Esophagus squamous epithelium (tissue), 4 donors: ENCODE measurements around the gene IQSEC1.

Experiments
- CTCF ChIP-seq, 6 experiments: fragments of 450-650 bp in 4 of 6; fragments of 200-600 bp in 2 of 6; sonication (generic) in 2 of 6; IDR thresholded peaks; one replicate each; pipeline ENCODE4 v1.5.1; 2016 to 2019; ENCODE audit warnings: antibody characterized with exemption in 6 of 6, mild to moderate bottlenecking in 4 of 6, moderate library complexity in 4 of 6
- POLR2A ChIP-seq, 4 donors: fragments of 450-650 bp; IDR thresholded peaks; one replicate each; pipeline ENCODE4 v1.6.1; 2017; ENCODE audit warnings: antibody characterized with exemption in 4 of 4, mild to moderate bottlenecking in 4 of 4, moderate library complexity in 3 of 4

GRCh38 chr3:13009946-13010315 lies 63.3 kb downstream of the IQSEC1 start:
- TF ChIP-seq CTCF (IDR thresholded peaks at IDR 0.05) (no peak), POLR2A (IDR thresholded peaks at IDR 0.05) (no peak)
